ENCODE data around the gene NKX6-2.
A peak's percentile ranks its signal among the peaks of the same experiment; 100 is the strongest.

Gene NKX6-2

GRCh38 chr10:132813001-132813401 lies 27.1 kb upstream of the NKX6-2 start:
- no peak for DNase-seq (ENCODE audit: low spot score)

GRCh38 chr10:132812520-132812919 lies 26.6 kb upstream of the NKX6-2 start:
- peak; percentile 54 for DNase-seq (ENCODE audit: low spot score)

- peak; percentile 63 for DNase-seq (ENCODE audit: low spot score)
Observed at GRCh38 chr10:132811891-132812481, 26.0 kb upstream of the NKX6-2 start.

- peak; percentile 48 for DNase-seq (ENCODE audit: low spot score)
Observed at GRCh38 chr10:132810807-132811700, 25.1 kb upstream of the NKX6-2 start.

- DNase-seq (ENCODE audit: low spot score) = peak; percentile 60
Observed at GRCh38 chr10:132810141-132810806, 24.3 kb upstream of the NKX6-2 start.

GRCh38 chr10:132809232-132810140 lies 23.5 kb upstream of the NKX6-2 start:
- peak; percentile 63 for DNase-seq (ENCODE audit: low spot score)

GRCh38 chr10:132808383-132809231 lies 22.7 kb upstream of the NKX6-2 start:
- DNase-seq (ENCODE audit: low spot score) = peak; percentile 63

GRCh38 chr10:132807621-132808049 lies 21.7 kb upstream of the NKX6-2 start:
- peak; percentile 34 for DNase-seq (ENCODE audit: low spot score)

GRCh38 chr10:132806561-132807003 lies 20.6 kb upstream of the NKX6-2 start:
- peak; percentile 53 for DNase-seq (ENCODE audit: low spot score)

- peak; percentile 40 for DNase-seq (ENCODE audit: low spot score)
Observed at GRCh38 chr10:132806110-132806509, 20.2 kb upstream of the NKX6-2 start.

- no peak for DNase-seq (ENCODE audit: low spot score)
Observed at GRCh38 chr10:132805599-132805998, 19.7 kb upstream of the NKX6-2 start.

GRCh38 chr10:132804785-132805426 lies 19.0 kb upstream of the NKX6-2 start:
- DNase-seq (ENCODE audit: low spot score) = no peak

- DNase-seq (ENCODE audit: low spot score) = no peak
Observed at GRCh38 chr10:132804287-132804686, 18.3 kb upstream of the NKX6-2 start.

- DNase-seq (ENCODE audit: low spot score) = no peak
Observed at GRCh38 chr10:132803416-132804210, 17.7 kb upstream of the NKX6-2 start.

GRCh38 chr10:132802694-132803320 lies 16.9 kb upstream of the NKX6-2 start:
- no peak for DNase-seq (ENCODE audit: low spot score)

GRCh38 chr10:132802048-132802447 lies 16.1 kb upstream of the NKX6-2 start:
- DNase-seq (ENCODE audit: low spot score) = no peak

- DNase-seq (ENCODE audit: low spot score) = no peak
Observed at GRCh38 chr10:132799865-132800264, 13.9 kb upstream of the NKX6-2 start.

GRCh38 chr10:132798876-132799275 lies 12.9 kb upstream of the NKX6-2 start:
- no peak for DNase-seq (ENCODE audit: low spot score)

- no peak for DNase-seq (ENCODE audit: low spot score)
Observed at GRCh38 chr10:132798403-132798802, 12.5 kb upstream of the NKX6-2 start.

All from left forelimb (tissue), 1 donor.